ENCODE results near the gene WDR37.

DNA sequence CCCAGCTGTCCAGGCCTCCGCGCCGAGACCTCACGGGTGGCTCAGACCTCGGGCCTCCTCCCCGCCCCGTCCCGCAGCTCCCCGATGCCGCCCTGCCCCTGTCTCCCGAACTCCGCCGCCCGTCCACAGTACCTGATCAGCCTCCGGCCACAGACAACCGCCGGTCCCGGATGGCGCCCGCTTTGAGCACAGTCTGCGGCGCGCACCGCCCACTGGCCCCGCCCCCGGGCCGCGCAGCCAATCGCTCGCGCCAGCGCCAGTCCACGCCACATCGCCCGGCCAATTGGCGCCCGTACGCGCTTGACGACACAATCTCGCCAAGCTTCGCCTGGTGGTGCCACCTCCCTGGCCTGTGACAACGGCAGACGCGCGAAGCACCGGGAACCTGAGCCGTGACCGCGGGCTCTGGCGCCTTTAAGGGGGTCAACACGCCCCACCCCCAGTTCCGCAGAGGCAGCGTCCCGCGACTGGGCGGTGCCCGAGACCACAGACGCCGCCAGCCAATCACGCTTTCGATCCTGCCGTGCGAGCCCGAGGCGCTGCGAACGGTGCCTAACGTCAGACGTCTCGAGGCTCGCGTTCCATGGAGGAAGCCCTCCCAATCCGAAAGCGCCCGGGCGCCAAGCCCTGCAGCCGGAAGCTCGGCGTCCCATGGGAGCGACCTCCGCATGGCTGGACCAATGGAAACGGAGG is 7.3 kb upstream of the WDR37 start, which contains the start of gene IDI1:
- TF ChIP-seq, protein P1, sequence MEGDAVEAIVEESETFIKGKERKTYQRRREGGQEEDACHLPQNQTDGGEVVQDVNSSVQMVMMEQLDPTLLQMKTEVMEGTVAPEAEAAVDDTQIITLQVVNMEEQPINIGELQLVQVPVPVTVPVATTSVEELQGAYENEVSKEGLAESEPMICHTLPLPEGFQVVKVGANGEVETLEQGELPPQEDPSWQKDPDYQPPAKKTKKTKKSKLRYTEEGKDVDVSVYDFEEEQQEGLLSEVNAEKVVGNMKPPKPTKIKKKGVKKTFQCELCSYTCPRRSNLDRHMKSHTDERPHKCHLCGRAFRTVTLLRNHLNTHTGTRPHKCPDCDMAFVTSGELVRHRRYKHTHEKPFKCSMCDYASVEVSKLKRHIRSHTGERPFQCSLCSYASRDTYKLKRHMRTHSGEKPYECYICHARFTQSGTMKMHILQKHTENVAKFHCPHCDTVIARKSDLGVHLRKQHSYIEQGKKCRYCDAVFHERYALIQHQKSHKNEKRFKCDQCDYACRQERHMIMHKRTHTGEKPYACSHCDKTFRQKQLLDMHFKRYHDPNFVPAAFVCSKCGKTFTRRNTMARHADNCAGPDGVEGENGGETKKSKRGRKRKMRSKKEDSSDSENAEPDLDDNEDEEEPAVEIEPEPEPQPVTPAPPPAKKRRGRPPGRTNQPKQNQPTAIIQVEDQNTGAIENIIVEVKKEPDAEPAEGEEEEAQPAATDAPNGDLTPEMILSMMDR (IDR thresholded peaks at IDR 0.05), result no peak
- TF ChIP-seq EZH2 (IDR thresholded peaks at IDR 0.05; ENCODE audit: borderline replicate concordance, insufficient read depth, low read depth, low read length, poor library complexity, severe bottlenecking), result no peak

Measured in B cell (primary cell).